T-helper 22 cell (primary cell): Measurements from ENCODE around the gene PTPRM.

ENCODE experiments used
- DNase-seq: peaks from one replicate; pipeline ENCODE4 v3.0.0-alpha.2; 2020; ENCODE audit warnings: low read depth

Gene PTPRM

GRCh38 chr18:8397034-8397433 is 829.9 kb downstream of the PTPRM start:
- no peak for DNase-seq

- no peak for DNase-seq
Observed at GRCh38 chr18:8399138-8399537, 832.0 kb downstream of the PTPRM start.

- no peak for DNase-seq
Observed at GRCh38 chr18:8400193-8400752, 833.2 kb downstream of the PTPRM start.

- DNase-seq, result no peak
Observed at GRCh38 chr18:8400825-8401224, 833.7 kb downstream of the PTPRM start.

GRCh38 chr18:8401606-8402005 is 834.5 kb downstream of the PTPRM start:
- DNase-seq, result no peak

- DNase-seq, result no peak
Observed at GRCh38 chr18:8402237-8402636, 835.1 kb downstream of the PTPRM start.

- no peak for DNase-seq
Observed at GRCh38 chr18:8403713-8404112, 836.6 kb downstream of the PTPRM start.

- no peak for DNase-seq
Observed at GRCh38 chr18:8406186-8406867, 839.2 kb downstream of the PTPRM start.

- DNase-seq, result no peak
Observed at GRCh38 chr18:8406868-8407250, 839.7 kb downstream of the PTPRM start.

GRCh38 chr18:8409151-8409550 is 842.0 kb downstream of the PTPRM start:
- DNase-seq, result no peak

GRCh38 chr18:8411492-8411891 is 844.4 kb downstream of the PTPRM start:
- DNase-seq, result no peak

GRCh38 chr18:8412117-8412516 is 845.0 kb downstream of the PTPRM start:
- DNase-seq, result no peak

GRCh38 chr18:8413189-8413588 is 846.1 kb downstream of the PTPRM start:
- no peak for DNase-seq

GRCh38 chr18:8413751-8414150 is 846.6 kb downstream of the PTPRM start:
- no peak for DNase-seq

GRCh38 chr18:8416212-8417019 is 849.3 kb downstream of the PTPRM start:
- DNase-seq, result no peak

GRCh38 chr18:8422391-8422790 is 855.3 kb downstream of the PTPRM start:
- DNase-seq, result no peak

GRCh38 chr18:8423051-8423557 is 856.0 kb downstream of the PTPRM start:
- no peak for DNase-seq

- no peak for DNase-seq
Observed at GRCh38 chr18:8424481-8424880, 857.4 kb downstream of the PTPRM start.

- no peak for DNase-seq
Observed at GRCh38 chr18:8424917-8425725, 858.0 kb downstream of the PTPRM start.

GRCh38 chr18:8426401-8426800 is 859.3 kb downstream of the PTPRM start:
- no peak for DNase-seq

GRCh38 chr18:8427339-8427738 is 860.2 kb downstream of the PTPRM start:
- DNase-seq, result no peak

- DNase-seq, result no peak
Observed at GRCh38 chr18:8428951-8429350, 861.8 kb downstream of the PTPRM start.
